Measurements from ENCODE around the gene ABLIM3. TPM values are rescaled to one million over a fixed set of nuclear protein-coding genes. Genes with fewer than 3 reads are reported as not detected.

Gene ABLIM3
- polyA plus RNA-seq, 5 donors: 85.6 to 123 (median 104) TPM

GRCh38 chr5:149153751-149154610 lies 12.7 kb downstream of the ABLIM3 start:
- no peak for DNase-seq

DNA sequence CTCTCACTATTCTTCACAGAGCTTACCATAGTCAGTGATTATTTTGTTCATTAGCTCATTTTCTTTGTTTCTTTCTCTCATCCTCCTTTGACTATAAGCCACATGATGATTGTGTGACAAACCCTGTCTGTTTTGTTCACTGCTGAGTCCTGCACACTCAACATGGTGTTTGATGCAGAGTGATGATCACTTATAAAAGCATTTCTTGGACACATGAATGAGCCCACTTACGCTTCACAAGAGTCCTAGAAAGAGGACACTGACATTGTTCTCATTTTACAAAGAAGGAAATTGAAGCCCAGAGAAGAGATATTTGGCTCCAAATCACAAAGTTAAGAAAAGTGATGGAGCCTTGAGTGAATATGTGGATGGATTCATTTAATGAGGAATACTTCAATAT lies 13.4 kb downstream of the ABLIM3 start:
- no peak for DNase-seq

GRCh38 chr5:149156435-149157083 lies 15.3 kb downstream of the ABLIM3 start:
- DNase-seq: no peak

DNA sequence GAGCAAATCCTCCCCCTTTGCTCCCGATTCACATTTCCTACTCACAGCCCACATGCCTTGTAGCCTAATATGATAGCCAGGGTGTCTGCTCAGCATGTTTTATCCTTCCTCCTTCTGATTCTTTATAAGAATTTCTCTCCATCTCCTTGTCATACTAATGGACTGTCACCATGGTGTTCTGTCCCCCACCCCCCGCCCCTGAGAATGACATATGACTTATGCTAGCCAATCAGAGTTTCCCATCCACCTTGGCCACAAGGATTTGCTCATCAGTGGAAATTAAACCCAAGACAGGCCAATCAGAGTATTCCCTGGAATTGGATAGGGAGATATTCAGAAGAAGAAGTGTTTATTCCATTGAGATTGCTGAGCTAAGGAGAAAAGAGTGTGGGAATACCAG lies 16.0 kb downstream of the ABLIM3 start:
- DNase-seq: no peak

DNA sequence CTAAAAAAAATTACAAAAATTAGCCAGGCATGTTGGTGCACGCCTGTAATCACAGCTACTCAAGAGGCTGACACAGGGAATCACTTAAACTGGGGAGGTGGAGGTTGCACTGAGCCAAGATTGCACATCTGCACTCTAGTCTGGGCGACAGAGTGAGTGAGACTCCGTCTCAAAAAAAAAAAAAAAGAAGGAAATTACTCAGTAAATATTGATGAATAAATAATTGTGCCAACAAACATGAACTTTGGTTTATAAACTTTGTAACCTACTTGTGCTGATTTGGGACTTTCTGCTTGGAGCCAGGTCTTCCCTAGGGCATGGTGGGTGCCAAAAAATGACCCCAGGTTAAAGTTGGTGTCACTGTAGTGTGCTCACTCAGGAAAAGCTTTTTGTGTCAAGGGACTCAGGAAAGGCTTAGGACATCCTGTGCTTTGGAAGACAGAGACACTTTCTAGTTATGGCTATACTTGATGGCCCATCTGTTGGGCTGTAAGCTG lies 19.0 kb downstream of the ABLIM3 start:
- no peak for DNase-seq

- DNase-seq: no peak
These were observed 19.9 kb downstream of the ABLIM3 start for GRCh38 chr5:149161026-149161687.

GRCh38 chr5:149161850-149162249 lies 20.6 kb downstream of the ABLIM3 start:
- no peak for DNase-seq

- no peak for DNase-seq
These were observed 21.2 kb downstream of the ABLIM3 start for GRCh38 chr5:149162401-149163084.

- DNase-seq: no peak
These were observed 23.4 kb downstream of the ABLIM3 start for GRCh38 chr5:149164731-149165130.

GRCh38 chr5:149166128-149166527 lies 24.8 kb downstream of the ABLIM3 start:
- no peak for DNase-seq

DNA sequence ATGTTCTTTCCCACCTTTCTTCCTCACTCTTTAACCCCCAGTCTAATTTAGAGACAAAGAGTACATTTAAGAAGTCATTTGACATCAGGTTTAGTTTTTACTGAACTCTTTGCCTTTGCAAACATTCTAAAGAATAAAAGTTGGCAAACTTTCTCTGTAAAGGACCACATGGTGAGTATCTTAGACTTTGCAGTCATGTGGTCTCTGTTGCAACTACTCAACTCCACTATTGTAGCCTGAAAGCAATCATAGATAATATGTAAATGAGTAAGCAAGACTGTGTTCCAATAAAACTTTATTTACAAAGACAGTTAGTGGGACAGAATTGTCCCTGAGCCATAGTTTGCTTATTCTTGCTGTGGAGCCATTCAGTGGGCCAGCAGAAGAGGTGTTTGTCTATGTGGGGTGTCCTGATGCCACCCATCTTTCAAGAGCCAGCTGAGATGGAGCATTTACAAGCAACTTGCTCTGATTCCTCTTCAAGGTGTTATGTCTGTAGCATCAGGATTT lies 25.4 kb downstream of the ABLIM3 start:
- no peak for DNase-seq

DNA sequence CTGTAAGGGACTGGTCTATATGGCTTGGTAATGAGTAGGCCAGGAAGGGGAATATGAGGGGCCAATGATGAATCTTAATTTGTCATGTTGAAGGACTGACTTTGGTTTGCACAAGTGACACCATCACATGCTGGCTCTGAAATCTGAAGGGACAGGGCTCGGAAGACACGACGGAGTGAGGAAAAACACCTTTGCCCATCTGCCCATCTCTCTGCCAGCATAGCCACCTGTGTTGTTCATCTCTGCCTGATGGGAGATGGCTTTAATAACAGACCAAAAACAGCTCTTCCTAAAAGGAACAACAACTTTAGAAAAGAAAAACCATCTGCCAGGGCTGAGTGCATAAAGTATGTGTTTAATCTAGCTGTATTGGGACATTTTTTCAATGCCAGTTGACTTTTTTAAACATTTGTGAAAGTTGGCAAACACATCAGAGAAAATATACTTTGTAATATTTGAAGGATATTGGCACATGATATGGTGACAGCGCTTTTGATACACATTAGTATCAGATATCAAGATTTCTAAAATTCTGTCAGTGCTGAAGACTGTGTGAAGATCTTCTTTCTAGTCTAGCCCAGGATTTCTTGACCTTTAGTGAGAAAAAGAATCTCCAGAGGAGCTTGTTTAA lies 27.1 kb downstream of the ABLIM3 start:
- DNase-seq: no peak

DNA sequence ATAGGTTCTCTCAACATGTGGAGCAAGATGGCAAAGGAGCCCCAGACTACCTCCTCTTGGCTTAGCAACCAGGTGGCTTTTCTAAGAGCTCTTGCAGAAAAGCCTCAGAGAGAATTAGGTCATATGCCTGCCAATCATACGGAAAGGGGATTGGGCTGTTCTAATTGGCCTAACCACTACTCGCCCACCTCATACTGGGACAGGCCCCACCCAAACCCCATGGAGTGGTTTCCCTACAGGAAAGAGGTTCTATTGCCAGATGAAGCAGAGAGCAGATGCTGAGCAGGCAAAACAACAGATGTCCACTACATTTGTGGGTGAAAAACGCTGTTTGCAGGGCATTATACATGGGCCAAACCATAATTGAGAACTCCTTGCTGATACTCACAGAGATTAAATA lies 29.0 kb downstream of the ABLIM3 start:
- DNase-seq: no peak

GRCh38 chr5:149172261-149172660 lies 31.0 kb downstream of the ABLIM3 start:
- no peak for DNase-seq

- no peak for DNase-seq
These were observed 31.6 kb downstream of the ABLIM3 start for GRCh38 chr5:149172709-149173505.

DNA sequence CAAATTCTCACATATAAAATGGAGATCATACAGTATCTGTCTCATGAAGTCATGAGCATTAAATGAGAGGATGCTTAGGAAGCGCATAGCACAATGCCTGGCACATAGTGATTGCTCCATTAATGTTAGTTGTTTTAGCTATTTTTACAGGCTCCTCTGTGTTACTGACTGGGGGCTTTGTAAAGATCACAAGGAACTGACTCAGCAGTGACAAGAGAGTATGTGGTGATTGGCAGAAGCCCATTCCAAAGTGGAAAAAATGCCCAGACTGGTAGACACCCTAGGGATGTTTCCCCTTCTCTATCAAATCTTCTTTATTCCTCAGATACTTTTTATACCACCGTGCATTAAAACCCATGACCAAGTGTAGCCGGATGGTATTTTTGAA lies 33.5 kb downstream of the ABLIM3 start:
- no peak for DNase-seq

DNA sequence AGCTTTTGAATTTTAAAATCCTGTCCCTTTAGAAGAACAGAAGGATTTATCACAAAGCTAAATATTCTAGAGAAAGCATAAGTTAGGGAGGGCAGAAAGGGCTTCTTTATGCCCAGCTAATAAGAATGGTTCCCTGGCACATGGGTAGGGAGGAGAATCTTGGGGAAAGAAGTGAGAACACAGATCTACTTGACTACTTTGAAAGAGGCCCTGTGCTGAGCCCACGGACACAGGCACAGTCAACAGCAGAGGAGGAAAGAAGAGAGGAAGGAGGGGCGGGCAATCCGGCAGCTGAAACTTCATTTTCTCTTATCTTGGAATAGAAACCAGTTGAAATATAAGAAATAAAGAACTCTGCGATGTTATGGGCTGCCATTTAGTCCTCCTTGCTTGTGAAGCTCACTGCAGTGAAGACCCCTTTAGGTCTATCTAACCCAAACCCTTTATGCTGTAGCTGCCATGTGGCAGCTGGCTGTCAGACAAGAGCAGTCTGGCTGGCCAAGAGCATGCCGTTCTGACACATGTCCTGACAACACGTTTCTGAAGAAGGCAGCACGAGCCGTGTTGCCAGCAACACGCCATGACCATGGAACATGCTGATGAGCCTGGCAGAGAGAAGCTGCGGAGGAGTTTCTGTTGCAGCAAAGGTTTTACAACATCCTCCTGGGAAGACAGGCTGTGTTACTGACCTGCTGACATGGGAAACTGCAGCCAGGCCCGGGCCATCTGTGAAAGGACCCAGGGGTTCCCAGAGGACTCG lies 34.2 kb downstream of the ABLIM3 start:
- peak; percentile 50 to 52 for DNase-seq

GRCh38 chr5:149177339-149177843 lies 36.1 kb downstream of the ABLIM3 start:
- no peak for DNase-seq

DNA sequence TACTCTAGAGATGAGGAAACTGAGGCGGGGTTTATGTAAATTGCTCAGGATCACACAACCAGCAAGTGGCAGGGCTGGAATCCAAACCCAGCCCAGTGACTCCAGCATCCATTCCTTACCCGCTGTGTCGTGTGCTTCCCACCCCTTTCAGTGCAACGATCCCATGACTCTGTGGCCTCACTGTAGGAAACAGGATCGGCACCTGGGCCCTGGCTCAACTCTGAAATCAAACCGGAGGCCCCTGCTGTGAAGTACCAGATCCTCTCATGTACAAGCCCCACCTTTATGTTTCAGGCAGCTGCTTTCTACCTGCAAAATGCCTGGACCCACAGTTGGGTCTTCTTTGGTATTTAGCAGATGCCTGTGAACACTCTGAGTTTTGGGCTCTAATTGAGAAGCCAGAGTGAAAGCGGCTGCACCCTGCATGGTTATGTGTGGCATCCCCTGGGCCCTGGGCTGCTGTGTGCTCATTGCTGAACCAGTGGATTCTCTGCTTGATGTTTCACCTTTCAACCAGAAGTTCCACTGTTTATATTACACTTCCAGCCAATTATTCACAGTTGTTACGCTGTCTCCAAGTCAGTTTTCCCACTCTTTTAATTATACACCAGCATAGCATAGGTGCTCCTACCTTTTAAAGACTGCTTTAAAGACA lies 36.7 kb downstream of the ABLIM3 start:
- no peak for DNase-seq

All from right lung (tissue), 5 donors.